Sigmoid colon (tissue), 4 donors: ENCODE data around the gene REG1A.

ENCODE experiments used
- EP300 ChIP-seq, 4 donors: sonication (generic); formaldehyde crosslinking; IDR thresholded peaks; one replicate each; pipeline ENCODE4 v1.6.1; 2017; ENCODE audit warnings: antibody characterized with exemption in 4 of 4
- POLR2A ChIP-seq, 2 donors: fragments of 450-650 bp; IDR thresholded peaks; one replicate each; pipeline ENCODE4 v1.6.1; 2016; ENCODE audit warnings: antibody characterized with exemption in 2 of 2, mild to moderate bottlenecking in 2 of 2, moderate library complexity in 2 of 2

DNA sequence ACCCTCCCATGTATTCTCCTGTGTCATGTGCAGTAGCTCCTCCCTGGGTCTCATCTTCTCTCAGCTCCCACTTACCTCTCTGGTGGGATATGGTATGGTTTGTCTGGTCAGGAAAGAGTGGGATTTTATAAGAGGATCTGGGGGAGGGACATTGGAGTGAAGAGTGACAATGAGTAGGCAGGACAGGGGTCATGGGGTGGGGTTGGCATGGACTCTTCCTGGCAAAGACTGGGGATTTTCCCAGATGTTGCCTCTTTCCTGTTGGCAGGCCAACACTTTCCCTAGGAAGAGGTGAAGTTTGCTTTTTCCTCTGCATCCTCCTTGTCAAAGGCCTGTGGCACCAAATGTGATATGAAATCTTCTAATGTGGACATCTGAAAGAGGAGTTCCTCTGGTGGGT, 39.4 kb downstream of the REG1A start, which contains the start of gene REG3A:
- no peak for TF ChIP-seq EP300 (IDR thresholded peaks at IDR 0.05)
- TF ChIP-seq POLR2A (IDR thresholded peaks at IDR 0.05), result no peak
